Cardiac septum (tissue), 1 donor: Measurements from ENCODE around the gene ANKRD6. TPM values are rescaled to one million over a fixed set of nuclear protein-coding genes. Genes with fewer than 3 reads are reported as not detected.
"Not testable (repeated sequence)": the region's sequence is repeated elsewhere in the genome, so short reads cannot be mapped to it uniquely, and the experiment has no call there.

Experiments
- DNase-seq: peaks from one replicate; pipeline ENCODE4 v3.0.0-alpha.2; 2020; ENCODE audit warnings: low spot score
- intact Hi-C: fragments of 100-400 bp; cut with DNase I; formaldehyde crosslinking; loops from one replicate; pipeline ENCODE4 v1.14.0; 2022
- total RNA-seq: library from RNA; stranded (reverse); fragmentation: NEBNext Ultra II Directional; extraction: Animal tissue kit (Norgen Biotek cat#: 25700); gene quantifications from one replicate; pipeline ENCODE4 v1.2.1, GENCODE V29; 2021
- donor health status: DM: no; HTN: no; CAD: no.

ANKRD6 gene
- total RNA-seq, 1 donor from 2014 or later: 6.5 TPM

- DNase-seq: no peak
- intact Hi-C loops: no loop called here
These were observed 183.6 kb downstream of the ANKRD6 start for GRCh38 chr6:89616531-89616930.

GRCh38 chr6:89618026-89618425 is 185.1 kb downstream of the ANKRD6 start:
- intact Hi-C loops: no loop called here

GRCh38 chr6:89619567-89619966 is 186.6 kb downstream of the ANKRD6 start:
- no peak for DNase-seq
- intact Hi-C loops: no loop called here

More at GRCh38 chr6:89618026-89618425, 185.1 kb downstream of the ANKRD6 start:
- peak; percentile 43 for DNase-seq

GRCh38 chr6:89623749-89624148 is 190.8 kb downstream of the ANKRD6 start:
- no peak for DNase-seq
- intact Hi-C loops: no loop called here

- intact Hi-C loops: no loop called here
- DNase-seq: no peak
These were observed 197.5 kb downstream of the ANKRD6 start for GRCh38 chr6:89630488-89630887.

- DNase-seq, intact Hi-C loops: not testable (repeated sequence)
These were observed 203.5 kb downstream of the ANKRD6 start for GRCh38 chr6:89636412-89636811.

- intact Hi-C loops: no loop called here
- no peak for DNase-seq
These were observed 205.0 kb downstream of the ANKRD6 start for GRCh38 chr6:89637960-89638319.

GRCh38 chr6:89638320-89639195 is 205.6 kb downstream of the ANKRD6 start, which contains the start of gene LYRM2:
LYRM2 (minus strand) TSS chr6:89638747; CDS start chr6:89638716, 31 bp downstream.
- peak; percentile 99 for DNase-seq
- intact Hi-C loops: no loop called here

GRCh38 chr6:89640804-89641203 is 207.9 kb downstream of the ANKRD6 start:
- no peak for DNase-seq
- intact Hi-C loops: no loop called here

GRCh38 chr6:89641581-89641980 is 208.6 kb downstream of the ANKRD6 start:
- intact Hi-C loops: not testable (repeated sequence)

GRCh38 chr6:89642956-89643355 is 210.0 kb downstream of the ANKRD6 start:
- intact Hi-C loops: no loop called here
- DNase-seq: no peak

More at GRCh38 chr6:89641581-89641980, 208.6 kb downstream of the ANKRD6 start:
- not testable (repeated sequence) for DNase-seq

GRCh38 chr6:89643406-89643805 is 210.5 kb downstream of the ANKRD6 start:
- DNase-seq: no peak
- intact Hi-C loops: no loop called here

- intact Hi-C loops: no loop called here
- no peak for DNase-seq
These were observed 211.9 kb downstream of the ANKRD6 start for GRCh38 chr6:89644864-89645263.

GRCh38 chr6:89649682-89650081 is 216.7 kb downstream of the ANKRD6 start:
- intact Hi-C loops: no loop called here
- DNase-seq: no peak

GRCh38 chr6:89650579-89650978 is 217.6 kb downstream of the ANKRD6 start:
- intact Hi-C loops: no loop called here
- no peak for DNase-seq

- intact Hi-C loops: no loop called here
- no peak for DNase-seq
These were observed 222.2 kb downstream of the ANKRD6 start for GRCh38 chr6:89655122-89655521.

- no peak for DNase-seq
- intact Hi-C loops: no loop called here
These were observed 224.7 kb downstream of the ANKRD6 start for GRCh38 chr6:89657445-89658158.

- intact Hi-C loops: no loop called here
- no peak for DNase-seq
These were observed 228.0 kb downstream of the ANKRD6 start for GRCh38 chr6:89660981-89661380.

- no peak for DNase-seq
- intact Hi-C loops: no loop called here
These were observed 228.6 kb downstream of the ANKRD6 start for GRCh38 chr6:89661559-89661958.

- intact Hi-C loops: no loop called here
These were observed 229.8 kb downstream of the ANKRD6 start for GRCh38 chr6:89662659-89663223.

More at GRCh38 chr6:89662659-89663223, 229.8 kb downstream of the ANKRD6 start:
- DNase-seq: no peak
